Measurements from ENCODE around the gene TUFT1.

Gene TUFT1

GRCh38 chr1:151540021-151540981 lies at the start of gene TUFT1:
Gene TUFT1, plus strand, starts transcription at chr1:151540309. Its CDS starts 58 bp downstream, at chr1:151540367.
- DNase-seq (ENCODE audit: low read depth in 2 of 3, low spot score in 1 of 3) = peak; percentile 87 to 93 (median 93)

- no peak for DNase-seq (ENCODE audit: low read depth in 2 of 3, low spot score in 1 of 3)
Measured at GRCh38 chr1:151491641-151492040, 48.5 kb upstream of the TUFT1 start.

- DNase-seq (ENCODE audit: low read depth in 2 of 3, low spot score in 1 of 3) = no peak
Measured at GRCh38 chr1:151492120-151492519, 48.0 kb upstream of the TUFT1 start.

GRCh38 chr1:151493042-151493441 lies 47.1 kb upstream of the TUFT1 start:
- no peak for DNase-seq (ENCODE audit: low read depth in 2 of 3, low spot score in 1 of 3)

- DNase-seq (ENCODE audit: low read depth in 2 of 3, low spot score in 1 of 3) = no peak
Measured at GRCh38 chr1:151494741-151495281, 45.3 kb upstream of the TUFT1 start.

GRCh38 chr1:151495316-151495715 lies 44.8 kb upstream of the TUFT1 start:
- DNase-seq (ENCODE audit: low read depth in 2 of 3, low spot score in 1 of 3) = no peak

GRCh38 chr1:151499365-151499764 lies 40.7 kb upstream of the TUFT1 start:
- no peak for DNase-seq (ENCODE audit: low read depth in 2 of 3, low spot score in 1 of 3)

GRCh38 chr1:151499930-151500329 lies 40.2 kb upstream of the TUFT1 start:
- no peak for DNase-seq (ENCODE audit: low read depth in 2 of 3, low spot score in 1 of 3)

GRCh38 chr1:151501474-151501873 lies 38.6 kb upstream of the TUFT1 start:
- no peak for DNase-seq (ENCODE audit: low read depth in 2 of 3, low spot score in 1 of 3)

- DNase-seq (ENCODE audit: low read depth in 2 of 3, low spot score in 1 of 3) = no peak
Measured at GRCh38 chr1:151502035-151502700, 37.9 kb upstream of the TUFT1 start.

GRCh38 chr1:151502859-151503780 lies 37.0 kb upstream of the TUFT1 start:
- DNase-seq (ENCODE audit: low read depth in 2 of 3, low spot score in 1 of 3) = no peak

GRCh38 chr1:151504252-151504651 lies 35.9 kb upstream of the TUFT1 start:
- DNase-seq (ENCODE audit: low read depth in 2 of 3, low spot score in 1 of 3) = no peak

GRCh38 chr1:151504759-151505158 lies 35.4 kb upstream of the TUFT1 start:
- no peak for DNase-seq (ENCODE audit: low read depth in 2 of 3, low spot score in 1 of 3)

GRCh38 chr1:151508833-151509232 lies 31.3 kb upstream of the TUFT1 start:
- no peak for DNase-seq (ENCODE audit: low read depth in 2 of 3, low spot score in 1 of 3)

- DNase-seq (ENCODE audit: low read depth in 2 of 3, low spot score in 1 of 3) = no peak
Measured at GRCh38 chr1:151509350-151510019, 30.6 kb upstream of the TUFT1 start.

GRCh38 chr1:151510020-151510405 lies 30.1 kb upstream of the TUFT1 start:
- DNase-seq (ENCODE audit: low read depth in 2 of 3, low spot score in 1 of 3) = no peak

GRCh38 chr1:151510614-151510956 lies 29.5 kb upstream of the TUFT1 start:
- no peak for DNase-seq (ENCODE audit: low read depth in 2 of 3, low spot score in 1 of 3)

- peak; percentile 67 to 82 (median 67) for DNase-seq (ENCODE audit: low read depth in 2 of 3, low spot score in 1 of 3)
Measured at GRCh38 chr1:151510957-151511635, 29.0 kb upstream of the TUFT1 start, which contains the start of gene CGN. Gene CGN, plus strand, starts transcription at chr1:151511387. Its CDS starts 7,133 bp downstream, at chr1:151518520.

- DNase-seq (ENCODE audit: low read depth in 2 of 3, low spot score in 1 of 3) = peak in 2 of 3 donors; percentile 4 to 11
Measured at GRCh38 chr1:151511636-151512215, 28.4 kb upstream of the TUFT1 start.

Measured in stimulated activated CD4-positive, alpha-beta T cell treated with anti-CD3 and anti-CD28 coated beads, Interleukin-12 subunit alpha, Interleukin-12 subunit beta, amount 100 ng/mL, for 48 hours (primary cell).